Small intestine (tissue), 7 donors: ENCODE results near the gene ACSM4. TPM values are rescaled to one million over a fixed set of nuclear protein-coding genes. Genes with fewer than 3 reads are reported as not detected.

Experiments used
- DNase-seq, 2 donors: peaks; one replicate each; pipeline versions ENCODE4 v3.0.0 to v3.0.0-alpha.2; 2013
- FAIRE-seq: peaks from 2 replicates; lab custom pipeline; 2012; peaks lifted over from hg19 to GRCh38; lab: Jason Lieb, UNC
- H3K27ac ChIP-seq, 3 donors: one replicate each; pipeline ENCODE4 v1.5.1; 2013; ENCODE audit warnings: low read length in 2 of 3, mild to moderate bottlenecking in 2 of 3, control low read depth in 1 of 3, inconsistent platforms in 1 of 3, low read depth in 1 of 3, moderate library complexity in 1 of 3
- H3K27me3 ChIP-seq, 3 donors: one replicate each; pipeline ENCODE4 v1.6.1; 2013; ENCODE audit warnings: low read length in 3 of 3, inconsistent platforms in 1 of 3; ENCODE audit not compliant: control insufficient read depth in 3 of 3, insufficient read depth in 3 of 3
- H3K36me3 ChIP-seq, 3 donors: one replicate each; pipeline ENCODE4 v1.6.1; 2013; ENCODE audit warnings: low read length in 3 of 3, inconsistent platforms in 1 of 3, low read depth in 1 of 3, mild to moderate bottlenecking in 1 of 3, moderate library complexity in 1 of 3; ENCODE audit not compliant: control insufficient read depth in 3 of 3, insufficient read depth in 2 of 3
- H3K4me1 ChIP-seq, 3 donors: one replicate each; pipeline ENCODE4 v1.6.1; 2013; ENCODE audit warnings: low read length in 2 of 3, inconsistent platforms in 1 of 3, low read depth in 1 of 3, mild to moderate bottlenecking in 1 of 3, moderate library complexity in 1 of 3; ENCODE audit not compliant: control insufficient read depth in 3 of 3, insufficient read depth in 2 of 3
- H3K4me3 ChIP-seq, 3 donors: one replicate each; pipeline ENCODE4 v1.5.1; 2013; ENCODE audit warnings: low read length in 3 of 3, control low read depth in 1 of 3, inconsistent platforms in 1 of 3, low read depth in 1 of 3, mild to moderate bottlenecking in 1 of 3, moderate library complexity in 1 of 3
- H3K9me3 ChIP-seq, 2 donors: one replicate each; pipeline ENCODE4 v1.6.1; 2013; ENCODE audit warnings: low read depth in 1 of 2, low read length in 1 of 2; ENCODE audit not compliant: control insufficient read depth in 2 of 2, insufficient read depth in 1 of 2
- WGBS, 3 donors: extraction: QIAGEN DNeasy Blood & Tissue Kit; methylation state at CpG; one replicate each; pipeline ENCODE4 v1.1.7; 2013; 5-methylcytosine and 5-hydroxymethylcytosine counted together
- polyA plus RNA-seq, 4 donors: library from polyadenylated mRNA; stranded (reverse) in 3 of 4; unstranded in 1 of 4; fragments of 200-250 nt in 3 of 4; fragments of 120-200 nt in 1 of 4; gene quantifications; one replicate each; pipeline versions ENCODE4 v1.2.1 to v1.2.3, GENCODE V29; 2013
- donor health status: healthy with polysubstance abuse.
- donor health status: control.
- donor health status: control.
- donor health status: Bipolar disorder and iron deficiency.
- donor health status: healthy.

ACSM4 gene
- polyA plus RNA-seq, 4 donors: not detected

GRCh38 chr12:7346551-7347225 is 42.8 kb downstream of the ACSM4 start:
- Histone ChIP-seq H3K36me3 (no peaks in the 10 kb centered on the region), H3K27ac (no peak overlapping the region), H3K4me3 (no peak overlapping the region), H3K4me1 (no peaks in the 10 kb centered on the region), H3K27me3 (no peaks in the 10 kb centered on the region), H3K9me3 (peaks cover 0 to 8% of the 10 kb centered on the region in 2 donors)
- WGBS, 3 donors: 82 to 85% (median 82%) methylated on average over 6 of the region's 6 CpGs
- no peak for FAIRE-seq
- DNase-seq: peak in 1 of 2 donors; percentile 18

- FAIRE-seq: no peak
- Histone ChIP-seq H3K9me3 (peaks cover 0 to 6% of the 10 kb centered on the region in 2 donors), H3K4me1 (no peaks in the 10 kb centered on the region), H3K4me3 (no peak overlapping the region), H3K27me3 (no peaks in the 10 kb centered on the region), H3K36me3 (no peaks in the 10 kb centered on the region), H3K27ac (no peak overlapping the region)
- WGBS, 3 donors: 70 to 80% (median 75%) methylated on average over 4 of the region's 4 CpGs
- no peak for DNase-seq
Observed at GRCh38 chr12:7349418-7349817, 45.5 kb downstream of the ACSM4 start.

- Histone ChIP-seq H3K4me1 (no peaks in the 10 kb centered on the region), H3K27ac (no peak overlapping the region), H3K36me3 (no peaks in the 10 kb centered on the region), H3K4me3 (no peak overlapping the region), H3K9me3 (no peaks in the 10 kb centered on the region), H3K27me3 (no peaks in the 10 kb centered on the region)
- 44 to 69% (median 59%) methylated on average over 2 of the region's 2 CpGs for WGBS, 3 donors
- DNase-seq (no peak), FAIRE-seq (no peak)
Observed at GRCh38 chr12:7351177-7351576, 47.3 kb downstream of the ACSM4 start.

- no peaks in the 10 kb centered on the region for H3K27me3 ChIP-seq
- no peaks in the 10 kb centered on the region for H3K36me3 ChIP-seq
- H3K9me3 ChIP-seq: no peaks in the 10 kb centered on the region
- no peak for DNase-seq
- no peaks in the 10 kb centered on the region for H3K4me1 ChIP-seq
- no peak overlapping the region for H3K27ac ChIP-seq
- no peak for FAIRE-seq
- no peak overlapping the region for H3K4me3 ChIP-seq
Observed at GRCh38 chr12:7352661-7353060, 48.8 kb downstream of the ACSM4 start.

GRCh38 chr12:7354529-7354928 is 50.7 kb downstream of the ACSM4 start:
- WGBS, 3 donors: 74 to 86% (median 85%) methylated on average over 4 of the region's 4 CpGs
- H3K27ac ChIP-seq: no peak overlapping the region
- no peaks in the 10 kb centered on the region for H3K36me3 ChIP-seq
- no peaks in the 10 kb centered on the region for H3K27me3 ChIP-seq
- H3K9me3 ChIP-seq: no peaks in the 10 kb centered on the region
- H3K4me1 ChIP-seq: no peaks in the 10 kb centered on the region
- DNase-seq: no peak
- no peak overlapping the region for H3K4me3 ChIP-seq
- no peak for FAIRE-seq

- no peak overlapping the region for H3K4me3 ChIP-seq
- no peaks in the 10 kb centered on the region for H3K36me3 ChIP-seq
- no peak for DNase-seq
- H3K9me3 ChIP-seq: no peaks in the 10 kb centered on the region
- no peak overlapping the region for H3K27ac ChIP-seq
- 84 to 93% (median 91%) methylated on average over 1 of the region's 1 CpG for WGBS, 3 donors
- no peak for FAIRE-seq
- H3K27me3 ChIP-seq: no peaks in the 10 kb centered on the region
- no peaks in the 10 kb centered on the region for H3K4me1 ChIP-seq
Observed at GRCh38 chr12:7361265-7361664, 57.4 kb downstream of the ACSM4 start.

- H3K27ac ChIP-seq: no peak overlapping the region
- no peaks in the 10 kb centered on the region for H3K9me3 ChIP-seq
- FAIRE-seq (no peak), DNase-seq (no peak)
- no peaks in the 10 kb centered on the region for H3K27me3 ChIP-seq
- WGBS, 3 donors: 80 to 87% (median 86%) methylated on average over 3 of the region's 3 CpGs
- no peak overlapping the region for H3K4me3 ChIP-seq
- H3K4me1 ChIP-seq: no peaks in the 10 kb centered on the region
- H3K36me3 ChIP-seq: no peaks in the 10 kb centered on the region
Observed at GRCh38 chr12:7362734-7363133, 58.9 kb downstream of the ACSM4 start.

- FAIRE-seq (no peak), DNase-seq (no peak)
- no peaks in the 10 kb centered on the region for H3K4me1 ChIP-seq
- no peak overlapping the region for H3K27ac ChIP-seq
- 68 to 84% (median 75%) methylated on average over 10 of the region's 10 CpGs for WGBS, 3 donors
- H3K9me3 ChIP-seq: no peaks in the 10 kb centered on the region
- no peaks in the 10 kb centered on the region for H3K27me3 ChIP-seq
- H3K36me3 ChIP-seq: no peaks in the 10 kb centered on the region
- no peak overlapping the region for H3K4me3 ChIP-seq
Observed at GRCh38 chr12:7369274-7369729, 65.4 kb downstream of the ACSM4 start.

GRCh38 chr12:7373226-7373625 is 69.4 kb downstream of the ACSM4 start:
- WGBS, 3 donors: 64 to 80% (median 76%) methylated on average over 6 of the region's 6 CpGs

More at GRCh38 chr12:7373226-7373625, 69.4 kb downstream of the ACSM4 start:
- Histone ChIP-seq H3K27ac (no peak overlapping the region), H3K36me3 (no peaks in the 10 kb centered on the region), H3K27me3 (no peaks in the 10 kb centered on the region), H3K4me3 (no peak overlapping the region), H3K9me3 (no peaks in the 10 kb centered on the region), H3K4me1 (no peaks in the 10 kb centered on the region)
- FAIRE-seq: no peak
- DNase-seq: no peak
